Measurements from ENCODE around the gene ZNF639.

Gene ZNF639

DNA sequence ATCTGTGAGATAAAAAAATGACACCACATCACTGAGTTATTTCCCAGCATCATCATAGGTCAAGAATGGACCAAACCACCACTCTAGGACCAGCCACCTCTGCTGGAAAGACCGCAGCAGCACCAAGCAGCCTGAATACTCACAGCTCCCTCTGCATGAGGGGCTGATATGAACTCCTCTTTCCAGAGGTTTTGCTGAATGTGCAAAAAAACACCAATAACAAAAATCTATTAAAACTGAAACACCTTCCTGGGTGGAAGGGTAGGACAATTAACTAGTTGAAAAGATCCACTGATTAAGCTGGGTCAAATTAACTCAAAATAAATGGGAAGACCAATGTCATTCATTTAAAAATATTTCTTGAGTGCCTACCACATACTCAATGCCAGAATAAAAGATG lies 43.0 kb upstream of the ZNF639 start:
- TF ChIP-seq, protein P1, sequence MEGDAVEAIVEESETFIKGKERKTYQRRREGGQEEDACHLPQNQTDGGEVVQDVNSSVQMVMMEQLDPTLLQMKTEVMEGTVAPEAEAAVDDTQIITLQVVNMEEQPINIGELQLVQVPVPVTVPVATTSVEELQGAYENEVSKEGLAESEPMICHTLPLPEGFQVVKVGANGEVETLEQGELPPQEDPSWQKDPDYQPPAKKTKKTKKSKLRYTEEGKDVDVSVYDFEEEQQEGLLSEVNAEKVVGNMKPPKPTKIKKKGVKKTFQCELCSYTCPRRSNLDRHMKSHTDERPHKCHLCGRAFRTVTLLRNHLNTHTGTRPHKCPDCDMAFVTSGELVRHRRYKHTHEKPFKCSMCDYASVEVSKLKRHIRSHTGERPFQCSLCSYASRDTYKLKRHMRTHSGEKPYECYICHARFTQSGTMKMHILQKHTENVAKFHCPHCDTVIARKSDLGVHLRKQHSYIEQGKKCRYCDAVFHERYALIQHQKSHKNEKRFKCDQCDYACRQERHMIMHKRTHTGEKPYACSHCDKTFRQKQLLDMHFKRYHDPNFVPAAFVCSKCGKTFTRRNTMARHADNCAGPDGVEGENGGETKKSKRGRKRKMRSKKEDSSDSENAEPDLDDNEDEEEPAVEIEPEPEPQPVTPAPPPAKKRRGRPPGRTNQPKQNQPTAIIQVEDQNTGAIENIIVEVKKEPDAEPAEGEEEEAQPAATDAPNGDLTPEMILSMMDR (IDR thresholded peaks at IDR 0.05; ENCODE audit: low read depth, low read length, missing control alignments): no peak
- H3K4me3 ChIP-seq (ENCODE audit: low read depth, low read length): no peak overlapping the region
- DNase-seq (ENCODE audit: low read depth): no peak
- in situ Hi-C loops (cut with HindIII; ENCODE audit: low sequenced_read_pairs): no loop called here

DNA sequence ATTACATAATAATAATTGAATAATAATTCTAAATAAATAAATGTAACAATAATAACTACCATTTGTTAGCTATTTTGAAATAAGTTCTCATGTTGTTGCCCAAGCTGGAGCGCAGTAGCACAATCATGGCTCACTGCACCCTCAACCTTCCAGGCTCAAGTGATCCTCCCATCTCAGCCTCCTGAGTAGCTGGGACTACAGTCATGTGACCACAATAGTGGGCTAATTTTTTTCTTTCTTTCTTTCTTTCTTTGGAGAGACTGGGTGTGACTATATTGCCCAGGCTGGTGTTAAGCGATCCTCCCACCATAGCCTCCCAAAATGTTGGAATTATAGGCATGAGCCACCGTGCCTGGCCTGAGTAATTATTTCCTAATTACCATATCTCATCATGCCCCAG lies 41.0 kb upstream of the ZNF639 start:
- in situ Hi-C loops (cut with HindIII; ENCODE audit: low sequenced_read_pairs): no loop called here
- TF ChIP-seq, protein P1 (IDR thresholded peaks at IDR 0.05; ENCODE audit: low read depth, low read length, missing control alignments): no peak
- H3K4me3 ChIP-seq (ENCODE audit: low read depth, low read length): no peak overlapping the region
- DNase-seq (ENCODE audit: low read depth): no peak

DNA sequence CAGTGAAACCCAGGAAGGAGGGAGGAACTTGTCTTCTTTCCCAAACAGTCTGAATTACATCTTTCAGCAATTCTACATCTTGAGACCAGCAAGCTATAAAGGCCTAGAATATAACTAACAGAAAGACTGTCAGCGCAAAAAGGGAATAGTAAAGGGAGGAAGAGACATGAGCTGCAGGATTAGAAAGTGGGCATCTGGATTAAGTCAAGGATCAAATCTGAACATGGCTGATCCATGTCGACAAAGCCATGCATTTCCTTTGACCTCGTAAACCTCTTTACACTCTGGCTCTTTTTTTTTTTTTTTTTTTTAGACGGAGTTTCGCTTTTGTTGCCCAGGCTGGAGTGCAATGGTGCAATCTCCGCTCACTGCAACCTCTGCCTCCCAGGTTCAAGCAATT lies 36.5 kb upstream of the ZNF639 start:
- H3K4me3 ChIP-seq (ENCODE audit: low read depth, low read length): no peak overlapping the region

DNA sequence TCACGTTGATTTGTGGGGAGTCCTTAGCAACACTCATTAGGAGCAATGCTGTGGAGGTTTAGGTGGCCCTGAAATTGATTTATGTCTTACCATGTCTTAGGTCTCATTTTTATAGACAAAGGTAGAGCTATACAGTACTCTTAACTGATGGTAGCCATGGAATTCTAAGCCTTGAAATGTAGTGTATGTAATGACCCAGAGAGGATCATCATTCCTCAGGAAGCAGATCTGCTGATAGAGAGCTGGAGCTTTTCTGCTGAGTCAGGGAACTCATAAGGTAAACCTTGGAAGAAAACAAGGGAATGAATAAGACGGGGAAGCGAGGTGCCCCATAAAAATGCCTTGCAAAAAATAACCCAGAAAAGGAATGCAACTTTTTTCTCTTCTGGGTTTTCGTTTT lies 34.0 kb upstream of the ZNF639 start:
- in situ Hi-C loops (cut with HindIII; ENCODE audit: low sequenced_read_pairs): no loop called here
- DNase-seq (ENCODE audit: low read depth): no peak
- TF ChIP-seq, protein P1 (IDR thresholded peaks at IDR 0.05; ENCODE audit: low read depth, low read length, missing control alignments): no peak
- H3K4me3 ChIP-seq (ENCODE audit: low read depth, low read length): no peak overlapping the region

More for the DNA sequence above, 36.5 kb upstream of the ZNF639 start:
- in situ Hi-C loops (cut with HindIII; ENCODE audit: low sequenced_read_pairs): no loop called here
- no peak for DNase-seq (ENCODE audit: low read depth)
- TF ChIP-seq, protein P1 (IDR thresholded peaks at IDR 0.05; ENCODE audit: low read depth, low read length, missing control alignments): no peak

DNA sequence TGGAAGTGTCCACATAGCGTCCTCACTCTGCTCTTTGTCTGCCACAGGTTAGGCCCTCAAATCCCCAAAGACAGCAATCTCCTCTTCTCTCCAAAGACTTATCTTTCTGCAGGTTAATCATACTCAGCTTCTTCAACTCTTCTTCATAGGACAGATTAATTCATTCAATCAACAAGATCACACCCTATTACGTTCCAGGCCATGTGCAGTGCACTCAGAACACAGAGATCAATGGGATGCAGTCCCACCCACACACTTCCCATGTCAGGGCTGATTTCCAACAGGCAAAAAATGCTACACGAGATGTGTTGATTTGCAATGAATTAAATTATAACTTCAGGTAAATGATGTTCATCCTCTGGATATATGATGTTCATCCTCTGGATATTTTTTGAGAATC lies 33.5 kb upstream of the ZNF639 start:
- in situ Hi-C loops (cut with HindIII; ENCODE audit: low sequenced_read_pairs): no loop called here
- TF ChIP-seq, protein P1 (IDR thresholded peaks at IDR 0.05; ENCODE audit: low read depth, low read length, missing control alignments): no peak
- H3K4me3 ChIP-seq (ENCODE audit: low read depth, low read length): no peak overlapping the region
- DNase-seq (ENCODE audit: low read depth): no peak

DNA sequence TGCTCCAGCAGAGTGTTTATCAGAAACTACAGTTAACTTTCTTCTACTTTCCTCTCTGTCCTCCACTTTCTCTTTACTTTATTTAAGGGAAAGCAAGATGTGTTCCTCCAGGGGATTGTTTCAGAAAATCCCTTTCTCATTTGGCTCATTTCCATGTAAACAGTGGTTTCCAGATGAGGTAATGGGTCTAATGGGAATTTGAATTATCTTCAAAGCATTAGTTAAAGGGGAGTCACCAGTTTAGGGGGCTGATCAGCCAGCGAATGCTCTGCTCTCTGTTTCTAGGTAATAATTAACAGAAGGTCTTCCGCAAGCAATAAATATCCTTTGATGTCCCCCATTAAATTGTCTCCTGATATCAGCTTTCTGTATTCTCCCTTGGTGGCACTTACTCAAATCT lies 30.4 kb upstream of the ZNF639 start:
- in situ Hi-C loops (cut with HindIII; ENCODE audit: low sequenced_read_pairs): no loop called here
- DNase-seq (ENCODE audit: low read depth): no peak
- no peak overlapping the region for H3K4me3 ChIP-seq (ENCODE audit: low read depth, low read length)
- TF ChIP-seq, protein P1 (IDR thresholded peaks at IDR 0.05; ENCODE audit: low read depth, low read length, missing control alignments): no peak
